Stimulated activated CD8-positive, alpha-beta memory T cell treated with anti-CD3 and anti-CD28 coated beads, Interleukin-7, amount 100 ng/mL, for 48 hours (primary cell): ENCODE data around the gene IPO7.
"Not testable (repeated sequence)": the region's sequence is repeated elsewhere in the genome, so short reads cannot be mapped to it uniquely, and the experiment has no call there.

Source experiments
- DNase-seq, 2 donors: peaks; one replicate each; pipeline ENCODE4 v3.0.0-alpha.2; 2020; ENCODE audit warnings: low read depth in 1 of 2; ENCODE audit errors: extremely low read depth in 1 of 2

Gene IPO7

DNA sequence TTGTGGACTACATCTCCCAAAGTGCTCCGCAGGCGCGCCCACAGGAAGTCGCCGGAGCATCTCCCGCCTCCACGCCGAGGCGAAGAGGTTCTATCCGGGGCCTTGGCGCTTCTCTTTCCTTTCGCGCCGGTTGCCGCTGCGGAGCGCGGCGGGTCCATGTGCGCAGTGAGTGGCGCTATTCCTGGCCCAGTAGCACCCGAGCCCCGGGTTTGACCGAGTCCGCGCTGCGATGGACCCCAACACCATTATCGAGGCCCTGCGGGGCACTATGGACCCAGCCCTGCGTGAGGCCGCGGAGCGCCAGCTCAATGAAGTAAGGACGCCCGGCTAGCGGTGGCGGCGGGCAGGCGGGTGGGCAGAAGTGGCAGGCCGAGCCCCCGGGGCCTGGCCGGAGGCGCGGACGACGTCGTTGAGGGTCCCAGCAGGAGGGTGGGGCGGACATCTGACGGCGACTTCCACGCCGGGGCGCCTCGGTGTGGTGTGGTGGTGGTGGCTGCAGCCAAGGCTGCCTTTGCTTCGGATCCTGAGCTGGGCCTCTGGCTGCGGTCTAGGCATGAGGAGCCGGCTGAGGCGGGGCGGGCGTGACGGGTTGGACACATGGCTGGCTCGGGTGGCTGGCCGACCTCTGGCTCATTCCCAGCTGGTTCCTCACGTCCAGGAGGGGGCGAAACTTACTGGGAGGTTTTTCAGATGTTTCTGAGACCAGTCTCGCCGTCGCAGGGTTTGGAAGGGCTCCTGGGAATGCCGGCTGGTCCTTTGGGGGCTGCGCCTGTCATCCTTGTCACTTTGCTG, at the start of gene IPO7:
Gene IPO7, plus strand, starts transcription at position 118 of the 792 bp plus-strand sequence. Its CDS starts 112 bp downstream, at position 230.
- peak; percentile 78 to 88 for DNase-seq

DNA sequence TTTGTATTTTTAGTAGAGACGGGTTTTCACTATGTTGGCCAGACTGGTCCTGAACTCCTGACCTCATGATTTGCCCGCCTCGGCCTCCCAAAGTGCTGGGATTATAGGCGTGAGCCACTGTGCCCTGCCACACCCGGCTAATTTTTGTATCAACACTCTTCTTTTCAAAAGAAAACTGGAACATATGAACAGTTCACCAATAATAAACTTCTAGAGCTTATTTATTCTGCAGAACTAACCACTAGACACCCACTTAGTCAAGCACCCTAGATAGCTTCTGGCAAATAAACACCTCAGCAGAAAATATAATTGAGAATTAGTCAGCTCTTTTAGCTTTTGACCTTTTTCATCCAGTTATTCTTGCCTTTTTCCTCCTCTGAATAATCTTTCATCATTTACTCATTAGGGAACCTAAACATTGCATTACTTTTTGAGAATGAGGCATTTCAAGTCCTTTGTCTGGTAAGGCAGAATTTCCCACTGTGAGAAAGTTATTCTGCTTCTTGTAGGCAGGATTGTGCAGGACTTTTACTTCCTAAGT, 42.7 kb upstream of the IPO7 start:
- no peak for DNase-seq

DNA sequence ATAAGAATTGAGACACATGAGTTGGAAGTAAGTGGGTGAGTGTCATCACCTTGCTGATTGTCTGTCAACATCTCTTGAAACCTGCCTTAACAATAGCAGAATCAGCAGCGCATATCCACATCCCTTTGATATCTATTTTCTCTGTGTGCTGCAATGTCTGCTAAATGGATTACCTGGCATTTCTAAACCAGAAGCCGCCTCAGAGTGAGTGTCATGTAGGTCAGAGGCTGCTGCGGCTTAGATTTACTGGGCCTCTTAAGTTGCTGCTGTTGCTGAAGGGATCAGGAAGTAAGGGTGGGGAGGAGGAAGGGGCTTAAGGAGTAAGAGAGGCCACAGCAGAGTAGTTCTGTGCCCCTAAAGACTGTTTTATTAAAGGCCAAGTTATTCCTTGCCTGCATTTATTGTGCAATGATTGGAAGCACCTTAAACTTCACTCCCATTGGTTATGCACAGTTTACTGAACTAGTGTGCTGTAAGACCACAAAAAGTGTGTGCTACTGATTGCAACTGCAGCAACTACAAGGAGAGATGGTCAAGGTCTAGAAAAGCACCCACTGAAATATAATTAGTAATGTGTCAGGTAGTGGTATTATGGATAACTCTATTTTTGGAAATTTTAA, 40.3 kb upstream of the IPO7 start:
- no peak for DNase-seq

DNA sequence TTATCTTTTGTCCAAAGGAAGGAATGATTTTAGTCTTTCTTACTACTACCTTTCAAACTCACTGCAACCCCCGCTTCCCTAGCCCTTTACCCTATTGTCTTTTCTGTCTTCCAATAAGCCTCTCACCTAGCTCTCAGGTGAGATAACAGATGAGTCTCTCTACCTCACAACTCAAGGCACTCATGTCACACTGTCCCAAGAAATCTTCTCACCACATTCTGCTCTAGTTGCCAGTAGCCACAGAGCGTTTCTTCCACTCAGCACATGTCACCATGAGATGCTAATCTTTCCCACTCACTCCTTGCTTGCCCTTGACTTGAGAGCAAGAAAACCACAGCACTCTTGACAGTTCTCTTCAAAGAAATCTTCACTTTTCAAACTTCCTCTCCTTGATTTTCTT, 37.4 kb upstream of the IPO7 start:
- no peak for DNase-seq

DNA sequence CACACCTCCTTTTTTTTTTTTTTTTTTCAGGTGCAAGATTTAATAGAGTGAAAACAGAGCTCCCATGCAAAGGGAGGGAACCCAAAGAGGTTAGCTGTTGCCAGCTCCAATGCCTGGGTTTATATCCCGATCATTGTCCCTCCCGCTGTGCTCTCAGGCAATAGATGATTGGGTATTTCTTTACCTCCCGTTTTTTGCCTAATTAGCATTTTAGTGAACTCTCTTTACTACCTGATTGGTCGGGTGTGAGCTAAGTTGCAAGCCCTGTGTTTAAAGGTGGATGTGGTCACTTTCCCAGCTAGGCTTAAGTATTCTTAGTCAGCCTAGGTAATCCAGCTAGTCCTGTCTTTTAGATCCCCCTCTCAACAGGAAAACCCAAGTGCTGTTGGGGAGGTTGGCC, 36.7 kb upstream of the IPO7 start:
- not testable (repeated sequence) for DNase-seq

DNA sequence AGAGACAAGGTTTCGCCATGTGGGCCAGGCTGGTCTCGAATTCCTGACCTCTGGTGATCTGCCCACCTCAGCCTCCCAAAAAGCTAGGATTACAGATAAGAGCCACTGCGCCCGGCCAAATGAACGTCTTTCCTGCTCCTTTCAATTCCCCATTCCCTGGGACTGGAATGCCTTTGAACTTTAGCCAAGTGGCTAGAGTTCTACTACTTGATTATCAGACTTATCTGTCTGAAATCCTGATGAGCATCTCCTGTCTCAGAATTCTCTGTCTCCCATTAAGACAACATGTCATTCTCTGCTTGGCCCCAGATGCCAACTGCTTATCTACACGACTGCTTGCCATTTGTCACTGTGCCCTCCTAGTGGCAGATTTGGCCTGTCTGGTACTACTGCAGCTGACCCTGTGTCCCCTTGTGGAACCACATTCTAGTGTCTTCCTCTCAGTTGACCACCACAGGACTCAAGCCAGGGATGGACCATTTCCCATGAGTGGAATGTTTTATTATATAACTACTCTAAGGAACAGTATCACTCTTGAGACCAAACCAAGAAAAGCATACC, 33.1 kb upstream of the IPO7 start:
- DNase-seq, result no peak

DNA sequence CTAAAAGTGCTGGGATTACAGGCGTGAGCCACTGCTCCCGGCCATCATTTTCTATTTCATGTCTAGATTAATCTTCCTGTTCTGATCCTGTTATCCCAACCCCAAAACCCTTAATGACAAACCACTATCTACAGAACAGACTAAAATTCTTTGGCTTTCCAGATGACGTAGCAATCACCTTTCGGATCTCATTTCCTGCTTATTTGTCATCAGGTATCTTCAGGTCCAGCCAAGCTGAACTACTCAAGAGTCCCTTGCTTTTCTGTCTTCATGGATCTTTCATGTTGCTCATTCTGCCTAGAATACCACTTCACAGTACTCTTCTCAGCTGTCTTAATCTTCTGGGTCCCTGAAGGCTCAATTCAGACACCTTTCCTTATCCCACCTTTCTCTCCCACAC, 27.4 kb upstream of the IPO7 start:
- no peak for DNase-seq

DNA sequence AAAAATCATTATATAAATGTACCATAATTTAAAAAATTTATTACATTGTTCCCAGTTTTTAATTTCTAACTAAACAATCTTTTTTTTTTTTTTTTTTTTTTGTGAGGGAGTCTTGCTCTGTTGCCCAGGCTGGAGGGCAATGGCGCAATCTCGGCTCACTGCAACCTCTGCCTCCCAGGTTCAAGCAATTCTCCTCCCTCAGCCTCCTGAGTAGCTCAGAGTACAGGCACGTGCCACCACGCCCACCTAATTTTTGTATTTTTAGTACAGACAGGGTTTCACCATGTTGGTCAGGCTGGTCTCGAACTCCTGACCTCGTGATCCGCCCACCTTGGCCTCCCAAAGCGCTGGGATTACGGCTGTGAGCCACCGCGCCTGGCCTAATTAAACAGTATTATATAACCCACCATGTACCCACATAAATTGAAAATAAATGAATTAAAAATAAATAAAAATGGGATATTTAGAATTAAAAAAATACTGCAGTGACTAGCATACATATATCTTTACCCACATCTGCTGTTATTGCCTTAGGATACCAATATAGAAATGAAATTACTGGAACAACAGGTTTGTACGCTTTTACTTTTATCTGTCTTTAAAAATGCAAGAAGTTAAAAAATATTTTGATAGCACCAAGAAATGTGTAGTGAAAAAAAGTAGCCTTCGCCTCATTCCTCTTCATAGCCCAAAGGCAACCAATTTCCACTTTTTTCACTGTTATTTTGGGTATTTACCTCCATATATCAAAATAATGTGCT, 23.4 kb upstream of the IPO7 start:
- DNase-seq, result not testable (repeated sequence)

DNA sequence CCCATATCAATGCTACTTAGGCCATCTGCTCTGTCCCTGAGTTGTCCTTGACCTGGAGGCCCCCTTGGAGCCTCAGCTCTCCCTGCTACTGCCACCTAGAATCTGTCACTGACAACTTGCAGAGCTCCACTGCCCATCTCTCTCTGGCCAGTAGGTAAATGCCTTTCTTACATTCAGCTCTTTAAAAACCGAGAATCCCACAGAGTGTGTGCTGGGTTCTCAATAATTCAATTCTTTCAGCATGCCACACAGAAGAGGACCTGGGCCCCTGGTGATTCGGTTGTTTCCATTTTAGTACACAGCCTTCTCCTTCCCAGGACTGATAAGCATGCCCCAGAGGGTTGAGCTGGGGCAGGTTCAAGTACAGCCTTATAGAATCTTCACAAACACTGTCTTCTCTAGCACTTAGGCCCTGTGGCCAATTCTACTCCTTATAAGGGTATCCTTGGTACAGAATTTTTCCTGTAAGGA, 22.0 kb upstream of the IPO7 start:
- peak in 1 of 2 donors; percentile 15 for DNase-seq

DNA sequence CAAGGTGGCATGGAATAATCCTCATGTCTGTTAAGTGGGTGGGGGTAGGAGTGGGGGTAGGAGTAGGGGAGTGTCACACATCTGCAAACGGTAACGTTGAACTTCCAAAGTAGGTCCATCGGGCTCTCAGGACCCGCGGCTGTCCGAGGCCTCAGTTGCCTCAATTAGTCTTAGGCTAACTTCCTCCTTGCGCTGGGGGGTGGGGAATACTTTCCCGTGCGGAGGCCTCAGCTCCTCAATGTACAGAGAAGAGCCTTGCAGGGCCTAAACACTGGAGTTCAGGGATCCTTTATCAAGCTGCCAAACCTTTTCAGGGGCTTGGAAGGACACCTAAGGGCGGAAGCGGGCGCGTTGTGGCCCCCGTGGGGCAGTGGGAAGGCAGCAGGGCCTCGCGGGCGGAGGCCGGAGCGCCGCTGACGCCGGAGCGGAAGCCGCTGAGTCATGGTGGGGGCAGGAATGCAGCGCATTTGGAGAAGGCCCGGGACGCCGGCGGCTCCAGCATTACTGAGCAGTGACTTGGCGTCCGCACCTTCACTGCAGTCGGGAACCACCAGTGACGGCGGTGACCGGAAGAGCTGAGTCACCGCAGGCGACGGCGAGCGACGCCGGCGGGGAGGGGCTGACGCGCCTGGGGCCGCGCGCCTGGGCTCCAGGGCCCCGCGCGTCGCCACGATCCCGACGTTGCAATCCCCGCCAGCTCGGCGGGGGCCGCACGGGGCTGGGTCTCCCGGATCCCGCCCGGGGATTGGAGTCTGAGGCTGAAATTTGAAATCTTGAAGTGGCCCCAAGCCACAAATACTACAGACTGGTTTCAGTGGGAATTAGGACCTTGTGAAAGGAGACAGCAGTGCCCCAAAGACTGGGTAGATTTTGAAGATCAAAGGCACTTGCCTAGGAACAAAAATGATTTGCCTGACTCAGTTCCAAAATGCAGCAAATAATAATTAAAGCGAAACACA, 20.2 kb upstream of the IPO7 start:
- peak; percentile 74 to 85 for DNase-seq

DNA sequence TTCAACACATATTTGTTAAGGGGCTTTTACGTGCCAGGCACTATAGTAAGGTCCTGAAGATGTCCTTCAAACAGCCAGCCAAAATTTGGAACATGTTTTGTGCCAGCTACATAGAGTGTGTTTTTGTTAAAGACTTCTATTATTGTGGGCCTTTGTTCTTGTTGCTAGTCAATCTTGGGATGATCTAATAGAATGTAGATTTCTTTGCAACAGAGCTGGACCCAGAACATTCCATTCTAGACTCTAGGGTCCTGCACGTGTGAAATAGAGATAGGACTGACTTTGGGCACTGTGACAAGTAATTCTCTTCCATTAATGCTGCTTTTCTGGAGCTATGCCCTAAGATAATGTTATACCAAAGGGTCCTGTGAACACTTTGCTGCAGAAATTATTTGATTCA, 16.9 kb upstream of the IPO7 start:
- no peak for DNase-seq

DNA sequence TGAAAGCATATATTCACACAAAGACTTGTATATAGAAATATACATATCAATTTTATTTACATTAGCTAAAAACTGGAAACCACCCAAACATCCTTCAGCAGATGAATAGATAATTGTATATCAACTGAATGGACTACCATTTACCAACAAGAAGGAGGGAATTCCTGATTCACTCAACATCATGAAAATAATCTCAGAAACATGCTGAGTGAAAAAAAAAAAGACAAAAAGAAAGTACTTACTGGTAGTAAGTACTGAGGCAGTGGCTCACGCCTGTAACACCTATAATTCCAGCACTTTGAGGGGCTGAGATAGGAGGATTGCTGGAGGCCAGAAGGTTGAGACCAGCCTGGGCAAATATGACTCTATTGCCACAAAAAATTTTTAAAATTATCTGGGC, 7.4 kb upstream of the IPO7 start:
- DNase-seq, result no peak

DNA sequence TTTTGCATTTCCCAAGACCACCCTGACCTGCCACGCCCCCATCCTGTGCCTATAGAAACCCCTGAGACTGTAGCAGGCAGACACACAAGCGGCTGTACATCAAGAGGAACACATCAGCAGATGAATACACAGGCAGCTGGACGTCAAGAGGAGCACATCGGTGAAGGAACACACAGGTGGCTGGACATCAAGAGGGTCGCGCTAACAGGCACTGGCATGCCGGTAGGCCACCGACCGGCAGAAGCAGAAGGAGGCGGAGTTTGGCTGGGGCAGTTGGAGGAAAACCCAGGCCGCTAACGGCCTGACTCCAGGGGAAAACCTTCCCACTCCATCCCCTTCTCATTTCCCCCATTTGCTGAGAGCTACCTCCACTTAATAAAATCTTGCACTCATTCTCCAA, 5.4 kb upstream of the IPO7 start:
- no peak for DNase-seq

DNA sequence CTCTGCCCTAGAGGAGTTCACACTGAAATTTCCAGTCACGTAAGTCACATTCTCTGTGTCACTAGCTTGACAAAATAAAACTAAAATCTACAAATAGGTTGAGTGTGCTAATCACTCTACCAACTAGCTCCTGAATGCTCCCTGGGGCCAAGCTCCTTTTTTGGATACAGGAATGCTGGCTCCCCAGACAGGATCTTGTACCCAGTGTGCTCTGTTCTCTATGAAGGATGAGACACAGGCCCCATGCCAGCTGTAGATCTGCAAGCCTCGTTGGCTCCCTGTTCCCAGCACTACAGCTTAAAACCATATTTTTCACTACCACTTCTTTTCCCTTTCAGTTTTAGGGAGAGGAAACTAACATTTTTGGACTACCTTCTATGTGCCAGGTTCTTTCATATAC, 3.7 kb upstream of the IPO7 start:
- DNase-seq, result no peak

DNA sequence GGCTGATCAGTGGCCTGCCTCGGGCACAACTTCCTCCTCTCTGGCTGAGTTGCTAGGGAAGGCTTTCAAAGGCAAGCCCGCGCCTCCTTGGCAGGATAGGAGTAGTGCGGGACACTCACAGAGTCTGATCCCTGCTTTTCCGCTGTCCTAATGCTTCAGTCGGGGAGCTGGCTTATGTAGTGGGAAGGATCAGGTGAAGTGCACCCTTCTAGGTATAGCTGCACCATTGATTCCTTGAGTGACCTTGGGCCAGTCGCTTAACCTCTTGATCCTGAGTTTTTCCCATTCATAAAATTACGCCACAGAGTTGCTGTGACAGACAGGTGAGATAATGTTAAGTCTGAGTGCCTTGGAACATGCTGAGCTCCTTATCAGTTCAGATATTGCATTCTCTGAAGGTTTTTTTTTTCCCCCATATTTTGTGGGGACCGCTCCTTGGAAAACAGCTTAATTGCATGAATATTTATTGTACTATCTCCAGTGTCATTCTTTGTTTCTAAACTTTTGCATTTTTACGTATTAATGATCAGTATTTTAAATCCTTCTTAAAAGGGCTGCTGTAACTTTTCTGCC, 961 bp downstream of the IPO7 start:
- no peak for DNase-seq

DNA sequence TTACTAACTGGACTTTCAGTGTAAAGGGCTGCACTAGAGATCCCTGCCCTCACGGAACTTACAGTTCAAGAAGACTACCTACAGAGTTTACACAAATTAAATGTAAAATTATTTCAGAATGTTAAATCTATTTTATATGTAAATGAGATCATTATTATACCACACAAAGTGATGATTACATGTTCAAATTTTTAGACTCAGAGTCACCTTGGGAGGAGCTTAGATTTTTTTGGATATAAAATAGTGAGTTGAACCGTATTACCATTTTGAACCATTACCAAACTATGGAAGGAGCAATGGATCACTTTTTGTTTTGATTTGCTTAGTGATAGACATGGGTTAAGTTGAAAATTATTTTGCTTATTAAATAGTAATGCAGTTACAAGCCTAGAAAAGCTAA, 1.6 kb downstream of the IPO7 start:
- no peak for DNase-seq

DNA sequence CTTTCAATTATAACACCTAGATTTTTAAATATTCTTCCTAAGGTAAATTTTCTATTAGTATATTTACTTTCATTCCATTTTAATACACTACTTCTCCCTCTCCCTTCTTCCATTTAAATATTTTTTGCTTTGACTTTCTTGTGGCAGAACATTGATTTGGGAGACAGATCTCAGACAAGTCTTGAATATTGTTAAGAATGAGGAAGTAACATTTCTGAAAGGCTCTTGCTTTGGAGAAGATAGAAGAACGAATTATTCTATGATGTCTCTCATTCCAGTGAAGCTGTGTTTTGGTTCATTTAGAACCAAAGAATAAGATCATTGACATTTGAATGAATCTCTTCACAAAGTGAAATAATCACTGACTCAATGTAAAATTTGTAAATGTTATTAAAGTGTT, 2.4 kb downstream of the IPO7 start:
- no peak for DNase-seq

DNA sequence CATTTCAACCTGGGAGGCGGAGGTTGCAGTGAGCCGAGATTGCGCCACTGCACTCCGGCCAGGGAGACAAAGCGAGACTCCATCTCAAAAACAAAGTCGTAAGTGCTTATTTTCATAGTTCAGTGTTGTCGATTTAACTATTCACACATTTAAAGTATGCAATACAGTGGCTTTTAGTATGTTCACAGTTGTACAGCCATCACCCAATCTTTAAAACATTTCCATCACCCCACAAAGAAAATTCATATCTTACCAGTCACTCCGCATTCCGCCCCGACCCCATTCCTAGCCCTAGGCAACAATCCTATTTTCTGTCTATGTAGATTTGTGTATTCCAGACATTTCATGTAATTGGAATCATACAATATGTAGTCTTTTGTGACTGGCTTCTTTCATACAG, 11.9 kb downstream of the IPO7 start:
- no peak for DNase-seq

DNA sequence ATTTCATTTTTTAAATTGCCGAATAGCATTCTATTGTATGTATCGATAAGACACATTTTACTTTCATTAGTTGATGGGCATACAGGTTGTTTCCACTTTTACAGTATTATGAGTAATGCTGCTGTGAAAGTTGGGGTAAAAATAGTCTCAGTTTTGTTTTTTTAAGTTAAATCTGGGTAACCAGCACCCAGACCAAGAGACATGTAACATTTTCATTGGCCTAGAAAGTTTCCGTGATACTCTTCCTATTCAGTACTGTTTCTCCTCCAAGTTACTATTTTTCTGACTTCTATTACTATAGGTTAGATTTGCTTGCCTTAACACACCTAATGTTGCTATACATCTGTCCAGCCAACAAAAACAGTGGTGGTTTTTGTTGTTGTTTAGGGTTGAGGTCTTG, 12.3 kb downstream of the IPO7 start:
- no peak for DNase-seq
